ENCODE measurements around the gene ARSA. TPM values are rescaled to one million over a fixed set of nuclear protein-coding genes. Genes with fewer than 3 reads are reported as not detected.

The ARSA gene
- total and polyA plus RNA-seq, 2 of the 13 experiments (the other 11 are each of a cell fraction or from before 2014, with no cell fraction given): 9.0 to 11.5 TPM

DNA sequence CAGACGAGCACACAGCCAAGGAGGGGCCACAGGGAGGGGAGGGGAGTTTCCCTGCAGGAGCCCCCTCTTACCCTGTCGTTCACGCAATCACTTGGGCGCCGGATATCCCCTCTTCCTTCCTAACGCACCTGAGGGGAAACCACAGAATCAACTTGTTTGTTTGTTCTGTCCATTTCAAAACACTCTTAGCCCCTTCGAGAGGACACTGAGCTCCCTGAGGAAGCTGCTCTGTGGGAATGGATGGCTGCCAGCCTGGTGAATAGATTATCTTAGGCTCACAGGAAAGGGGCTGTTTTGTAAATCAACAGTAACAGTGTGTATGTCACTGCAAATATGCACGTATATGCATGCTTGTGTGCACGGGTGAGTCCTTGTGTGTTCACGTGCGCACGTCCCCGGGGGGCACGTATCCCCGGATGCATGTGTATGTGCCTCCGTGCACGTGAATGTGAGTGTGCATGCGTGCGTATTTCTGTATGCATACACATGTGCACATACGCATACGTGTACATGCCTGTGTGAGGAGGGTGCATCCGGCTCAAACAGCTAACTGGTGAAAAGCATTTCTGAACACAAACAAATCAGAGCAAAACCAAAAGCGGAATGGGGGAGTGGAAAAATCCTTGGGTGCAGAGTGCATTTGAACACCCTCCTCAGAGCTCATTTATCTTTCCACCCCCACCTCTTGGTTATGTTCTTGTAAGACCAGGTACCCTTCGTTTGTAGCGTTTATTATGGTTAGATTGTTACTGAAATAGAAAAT, 7.2 kb downstream of the ARSA start (continued):
- TF ChIP-seq, protein P1, sequence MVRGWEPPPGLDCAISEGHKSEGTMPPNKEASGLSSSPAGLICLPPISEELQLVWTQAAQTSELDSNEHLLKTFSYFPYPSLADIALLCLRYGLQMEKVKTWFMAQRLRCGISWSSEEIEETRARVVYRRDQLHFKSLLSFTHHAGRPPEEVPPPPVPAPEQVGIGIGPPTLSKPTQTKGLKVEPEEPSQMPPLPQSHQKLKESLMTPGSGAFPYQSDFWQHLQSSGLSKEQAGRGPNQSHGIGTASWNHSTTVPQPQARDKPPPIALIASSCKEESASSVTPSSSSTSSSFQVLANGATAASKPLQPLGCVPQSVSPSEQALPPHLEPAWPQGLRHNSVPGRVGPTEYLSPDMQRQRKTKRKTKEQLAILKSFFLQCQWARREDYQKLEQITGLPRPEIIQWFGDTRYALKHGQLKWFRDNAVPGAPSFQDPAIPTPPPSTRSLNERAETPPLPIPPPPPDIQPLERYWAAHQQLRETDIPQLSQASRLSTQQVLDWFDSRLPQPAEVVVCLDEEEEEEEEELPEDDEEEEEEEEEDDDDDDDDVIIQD (CRISPR knock-in tag; IDR thresholded peaks at IDR 0.05; ENCODE audit: low read depth): no peak
- no peak for TF ChIP-seq ZNF468 (CRISPR knock-in tag; IDR thresholded peaks at IDR 0.05)
- TF ChIP-seq, protein P2, sequence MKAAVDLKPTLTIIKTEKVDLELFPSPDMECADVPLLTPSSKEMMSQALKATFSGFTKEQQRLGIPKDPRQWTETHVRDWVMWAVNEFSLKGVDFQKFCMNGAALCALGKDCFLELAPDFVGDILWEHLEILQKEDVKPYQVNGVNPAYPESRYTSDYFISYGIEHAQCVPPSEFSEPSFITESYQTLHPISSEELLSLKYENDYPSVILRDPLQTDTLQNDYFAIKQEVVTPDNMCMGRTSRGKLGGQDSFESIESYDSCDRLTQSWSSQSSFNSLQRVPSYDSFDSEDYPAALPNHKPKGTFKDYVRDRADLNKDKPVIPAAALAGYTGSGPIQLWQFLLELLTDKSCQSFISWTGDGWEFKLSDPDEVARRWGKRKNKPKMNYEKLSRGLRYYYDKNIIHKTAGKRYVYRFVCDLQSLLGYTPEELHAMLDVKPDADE (CRISPR knock-in tag; IDR thresholded peaks at IDR 0.05): no peak
- TF ChIP-seq, protein P3, sequence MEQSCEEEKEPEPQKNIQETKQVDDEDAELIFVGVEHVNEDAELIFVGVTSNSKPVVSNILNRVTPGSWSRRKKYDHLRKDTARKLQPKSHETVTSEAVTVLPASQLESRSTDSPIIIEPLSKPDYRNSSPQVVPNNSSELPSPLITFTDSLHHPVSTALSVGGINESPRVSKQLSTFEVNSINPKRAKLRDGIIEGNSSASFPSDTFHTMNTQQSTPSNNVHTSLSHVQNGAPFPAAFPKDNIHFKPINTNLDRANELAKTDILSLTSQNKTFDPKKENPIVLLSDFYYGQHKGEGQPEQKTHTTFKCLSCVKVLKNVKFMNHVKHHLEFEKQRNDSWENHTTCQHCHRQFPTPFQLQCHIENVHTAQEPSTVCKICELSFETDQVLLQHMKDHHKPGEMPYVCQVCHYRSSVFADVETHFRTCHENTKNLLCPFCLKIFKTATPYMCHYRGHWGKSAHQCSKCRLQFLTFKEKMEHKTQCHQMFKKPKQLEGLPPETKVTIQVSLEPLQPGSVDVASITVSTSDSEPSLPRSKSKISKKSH (CRISPR knock-in tag; IDR thresholded peaks at IDR 0.05; ENCODE audit: borderline replicate concordance): no peak
- TF ChIP-seq, protein P4, sequence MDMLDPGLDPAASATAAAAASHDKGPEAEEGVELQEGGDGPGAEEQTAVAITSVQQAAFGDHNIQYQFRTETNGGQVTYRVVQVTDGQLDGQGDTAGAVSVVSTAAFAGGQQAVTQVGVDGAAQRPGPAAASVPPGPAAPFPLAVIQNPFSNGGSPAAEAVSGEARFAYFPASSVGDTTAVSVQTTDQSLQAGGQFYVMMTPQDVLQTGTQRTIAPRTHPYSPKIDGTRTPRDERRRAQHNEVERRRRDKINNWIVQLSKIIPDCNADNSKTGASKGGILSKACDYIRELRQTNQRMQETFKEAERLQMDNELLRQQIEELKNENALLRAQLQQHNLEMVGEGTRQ (IDR thresholded peaks at IDR 0.05; ENCODE audit: low read depth, low read length): no peak
- TF ChIP-seq, protein P4 (CRISPR knock-in tag; IDR thresholded peaks at IDR 0.05; ENCODE audit: borderline replicate concordance): no peak
- TF ChIP-seq ZFP90 (CRISPR knock-in tag; IDR thresholded peaks at IDR 0.05; ENCODE audit: borderline replicate concordance): no peak; the same call in 1 of the 2 replicates
- no peak for TF ChIP-seq HES4 (CRISPR knock-in tag; IDR thresholded peaks at IDR 0.05; ENCODE audit: borderline replicate concordance)
- TF ChIP-seq, protein P5, sequence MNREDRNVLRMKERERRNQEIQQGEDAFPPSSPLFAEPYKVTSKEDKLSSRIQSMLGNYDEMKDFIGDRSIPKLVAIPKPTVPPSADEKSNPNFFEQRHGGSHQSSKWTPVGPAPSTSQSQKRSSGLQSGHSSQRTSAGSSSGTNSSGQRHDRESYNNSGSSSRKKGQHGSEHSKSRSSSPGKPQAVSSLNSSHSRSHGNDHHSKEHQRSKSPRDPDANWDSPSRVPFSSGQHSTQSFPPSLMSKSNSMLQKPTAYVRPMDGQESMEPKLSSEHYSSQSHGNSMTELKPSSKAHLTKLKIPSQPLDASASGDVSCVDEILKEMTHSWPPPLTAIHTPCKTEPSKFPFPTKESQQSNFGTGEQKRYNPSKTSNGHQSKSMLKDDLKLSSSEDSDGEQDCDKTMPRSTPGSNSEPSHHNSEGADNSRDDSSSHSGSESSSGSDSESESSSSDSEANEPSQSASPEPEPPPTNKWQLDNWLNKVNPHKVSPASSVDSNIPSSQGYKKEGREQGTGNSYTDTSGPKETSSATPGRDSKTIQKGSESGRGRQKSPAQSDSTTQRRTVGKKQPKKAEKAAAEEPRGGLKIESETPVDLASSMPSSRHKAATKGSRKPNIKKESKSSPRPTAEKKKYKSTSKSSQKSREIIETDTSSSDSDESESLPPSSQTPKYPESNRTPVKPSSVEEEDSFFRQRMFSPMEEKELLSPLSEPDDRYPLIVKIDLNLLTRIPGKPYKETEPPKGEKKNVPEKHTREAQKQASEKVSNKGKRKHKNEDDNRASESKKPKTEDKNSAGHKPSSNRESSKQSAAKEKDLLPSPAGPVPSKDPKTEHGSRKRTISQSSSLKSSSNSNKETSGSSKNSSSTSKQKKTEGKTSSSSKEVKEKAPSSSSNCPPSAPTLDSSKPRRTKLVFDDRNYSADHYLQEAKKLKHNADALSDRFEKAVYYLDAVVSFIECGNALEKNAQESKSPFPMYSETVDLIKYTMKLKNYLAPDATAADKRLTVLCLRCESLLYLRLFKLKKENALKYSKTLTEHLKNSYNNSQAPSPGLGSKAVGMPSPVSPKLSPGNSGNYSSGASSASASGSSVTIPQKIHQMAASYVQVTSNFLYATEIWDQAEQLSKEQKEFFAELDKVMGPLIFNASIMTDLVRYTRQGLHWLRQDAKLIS (CRISPR knock-in tag; IDR thresholded peaks at IDR 0.05): no peak; the same call in 1 of the 2 replicates
- TF ChIP-seq ZNF709 (CRISPR knock-in tag; IDR thresholded peaks at IDR 0.05): no peak
- TF ChIP-seq, protein P6, sequence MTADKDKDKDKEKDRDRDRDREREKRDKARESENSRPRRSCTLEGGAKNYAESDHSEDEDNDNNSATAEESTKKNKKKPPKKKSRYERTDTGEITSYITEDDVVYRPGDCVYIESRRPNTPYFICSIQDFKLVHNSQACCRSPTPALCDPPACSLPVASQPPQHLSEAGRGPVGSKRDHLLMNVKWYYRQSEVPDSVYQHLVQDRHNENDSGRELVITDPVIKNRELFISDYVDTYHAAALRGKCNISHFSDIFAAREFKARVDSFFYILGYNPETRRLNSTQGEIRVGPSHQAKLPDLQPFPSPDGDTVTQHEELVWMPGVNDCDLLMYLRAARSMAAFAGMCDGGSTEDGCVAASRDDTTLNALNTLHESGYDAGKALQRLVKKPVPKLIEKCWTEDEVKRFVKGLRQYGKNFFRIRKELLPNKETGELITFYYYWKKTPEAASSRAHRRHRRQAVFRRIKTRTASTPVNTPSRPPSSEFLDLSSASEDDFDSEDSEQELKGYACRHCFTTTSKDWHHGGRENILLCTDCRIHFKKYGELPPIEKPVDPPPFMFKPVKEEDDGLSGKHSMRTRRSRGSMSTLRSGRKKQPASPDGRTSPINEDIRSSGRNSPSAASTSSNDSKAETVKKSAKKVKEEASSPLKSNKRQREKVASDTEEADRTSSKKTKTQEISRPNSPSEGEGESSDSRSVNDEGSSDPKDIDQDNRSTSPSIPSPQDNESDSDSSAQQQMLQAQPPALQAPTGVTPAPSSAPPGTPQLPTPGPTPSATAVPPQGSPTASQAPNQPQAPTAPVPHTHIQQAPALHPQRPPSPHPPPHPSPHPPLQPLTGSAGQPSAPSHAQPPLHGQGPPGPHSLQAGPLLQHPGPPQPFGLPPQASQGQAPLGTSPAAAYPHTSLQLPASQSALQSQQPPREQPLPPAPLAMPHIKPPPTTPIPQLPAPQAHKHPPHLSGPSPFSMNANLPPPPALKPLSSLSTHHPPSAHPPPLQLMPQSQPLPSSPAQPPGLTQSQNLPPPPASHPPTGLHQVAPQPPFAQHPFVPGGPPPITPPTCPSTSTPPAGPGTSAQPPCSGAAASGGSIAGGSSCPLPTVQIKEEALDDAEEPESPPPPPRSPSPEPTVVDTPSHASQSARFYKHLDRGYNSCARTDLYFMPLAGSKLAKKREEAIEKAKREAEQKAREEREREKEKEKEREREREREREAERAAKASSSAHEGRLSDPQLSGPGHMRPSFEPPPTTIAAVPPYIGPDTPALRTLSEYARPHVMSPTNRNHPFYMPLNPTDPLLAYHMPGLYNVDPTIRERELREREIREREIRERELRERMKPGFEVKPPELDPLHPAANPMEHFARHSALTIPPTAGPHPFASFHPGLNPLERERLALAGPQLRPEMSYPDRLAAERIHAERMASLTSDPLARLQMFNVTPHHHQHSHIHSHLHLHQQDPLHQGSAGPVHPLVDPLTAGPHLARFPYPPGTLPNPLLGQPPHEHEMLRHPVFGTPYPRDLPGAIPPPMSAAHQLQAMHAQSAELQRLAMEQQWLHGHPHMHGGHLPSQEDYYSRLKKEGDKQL (CRISPR knock-in tag; IDR thresholded peaks at IDR 0.05; ENCODE audit: low read depth): no peak

Data from HepG2 (cell line).